HG03139 (cell line): ENCODE data around the gene NR6A1.
"Not testable (repeated sequence)": the region's sequence is repeated elsewhere in the genome, so short reads cannot be mapped to it uniquely, and the experiment has no call there.

Source experiments
- ATAC-seq: cut with Tn5 transposase; IDR thresholded peaks from one replicate; pipeline ENCODE4 v1.9.1; 2021; ENCODE audit not compliant: unreplicated experiment

NR6A1 gene

GRCh38 chr9:124761710-124762109, 9.4 kb downstream of the NR6A1 start:
- no peak for ATAC-seq

- no peak for ATAC-seq
These were observed 9.9 kb downstream of the NR6A1 start for GRCh38 chr9:124761196-124761595.

- ATAC-seq: no peak
These were observed 10.4 kb downstream of the NR6A1 start for GRCh38 chr9:124760719-124761118.

GRCh38 chr9:124759327-124759726, 11.8 kb downstream of the NR6A1 start:
- ATAC-seq: no peak

GRCh38 chr9:124758691-124759090, 12.4 kb downstream of the NR6A1 start:
- no peak for ATAC-seq

- ATAC-seq: no peak
These were observed 13.1 kb downstream of the NR6A1 start for GRCh38 chr9:124758061-124758460.

GRCh38 chr9:124757616-124758015, 13.5 kb downstream of the NR6A1 start:
- no peak for ATAC-seq

GRCh38 chr9:124756011-124756410, 15.1 kb downstream of the NR6A1 start:
- ATAC-seq: no peak

GRCh38 chr9:124755061-124755460, 16.1 kb downstream of the NR6A1 start:
- ATAC-seq: no peak

- ATAC-seq: no peak
These were observed 16.8 kb downstream of the NR6A1 start for GRCh38 chr9:124754289-124754688.

GRCh38 chr9:124752967-124753366, 18.1 kb downstream of the NR6A1 start:
- ATAC-seq: no peak

GRCh38 chr9:124749781-124750180, 21.3 kb downstream of the NR6A1 start:
- no peak for ATAC-seq

GRCh38 chr9:124749284-124749683, 21.8 kb downstream of the NR6A1 start:
- ATAC-seq: no peak

- ATAC-seq: no peak
These were observed 24.0 kb downstream of the NR6A1 start for GRCh38 chr9:124747065-124747464.

- ATAC-seq: no peak
These were observed 27.3 kb downstream of the NR6A1 start for GRCh38 chr9:124743686-124744348.

GRCh38 chr9:124742940-124743339, 28.2 kb downstream of the NR6A1 start:
- ATAC-seq: no peak

GRCh38 chr9:124741662-124742061, 29.4 kb downstream of the NR6A1 start:
- ATAC-seq: no peak

- ATAC-seq: no peak
These were observed 30.0 kb downstream of the NR6A1 start for GRCh38 chr9:124741149-124741548.

- no peak for ATAC-seq
These were observed 31.8 kb downstream of the NR6A1 start for GRCh38 chr9:124739360-124739759.

- ATAC-seq: not testable (repeated sequence)
These were observed 33.0 kb downstream of the NR6A1 start for GRCh38 chr9:124738075-124738474.

- no peak for ATAC-seq
These were observed 36.0 kb downstream of the NR6A1 start for GRCh38 chr9:124735121-124735520.

GRCh38 chr9:124734741-124735083, 36.4 kb downstream of the NR6A1 start:
- ATAC-seq: not testable (repeated sequence)

- no peak for ATAC-seq
These were observed 37.0 kb downstream of the NR6A1 start for GRCh38 chr9:124733964-124734740.
